ENCODE results near the gene ADAM10. TPM values are rescaled to one million over a fixed set of nuclear protein-coding genes. Genes with fewer than 3 reads are reported as not detected.

Gene ADAM10, protein sequence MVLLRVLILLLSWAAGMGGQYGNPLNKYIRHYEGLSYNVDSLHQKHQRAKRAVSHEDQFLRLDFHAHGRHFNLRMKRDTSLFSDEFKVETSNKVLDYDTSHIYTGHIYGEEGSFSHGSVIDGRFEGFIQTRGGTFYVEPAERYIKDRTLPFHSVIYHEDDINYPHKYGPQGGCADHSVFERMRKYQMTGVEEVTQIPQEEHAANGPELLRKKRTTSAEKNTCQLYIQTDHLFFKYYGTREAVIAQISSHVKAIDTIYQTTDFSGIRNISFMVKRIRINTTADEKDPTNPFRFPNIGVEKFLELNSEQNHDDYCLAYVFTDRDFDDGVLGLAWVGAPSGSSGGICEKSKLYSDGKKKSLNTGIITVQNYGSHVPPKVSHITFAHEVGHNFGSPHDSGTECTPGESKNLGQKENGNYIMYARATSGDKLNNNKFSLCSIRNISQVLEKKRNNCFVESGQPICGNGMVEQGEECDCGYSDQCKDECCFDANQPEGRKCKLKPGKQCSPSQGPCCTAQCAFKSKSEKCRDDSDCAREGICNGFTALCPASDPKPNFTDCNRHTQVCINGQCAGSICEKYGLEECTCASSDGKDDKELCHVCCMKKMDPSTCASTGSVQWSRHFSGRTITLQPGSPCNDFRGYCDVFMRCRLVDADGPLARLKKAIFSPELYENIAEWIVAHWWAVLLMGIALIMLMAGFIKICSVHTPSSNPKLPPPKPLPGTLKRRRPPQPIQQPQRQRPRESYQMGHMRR
- total RNA-seq: 129 and 163 TPM in 2 replicates
- polyA plus RNA-seq: 110 and 141 TPM in 2 replicates

DNA sequence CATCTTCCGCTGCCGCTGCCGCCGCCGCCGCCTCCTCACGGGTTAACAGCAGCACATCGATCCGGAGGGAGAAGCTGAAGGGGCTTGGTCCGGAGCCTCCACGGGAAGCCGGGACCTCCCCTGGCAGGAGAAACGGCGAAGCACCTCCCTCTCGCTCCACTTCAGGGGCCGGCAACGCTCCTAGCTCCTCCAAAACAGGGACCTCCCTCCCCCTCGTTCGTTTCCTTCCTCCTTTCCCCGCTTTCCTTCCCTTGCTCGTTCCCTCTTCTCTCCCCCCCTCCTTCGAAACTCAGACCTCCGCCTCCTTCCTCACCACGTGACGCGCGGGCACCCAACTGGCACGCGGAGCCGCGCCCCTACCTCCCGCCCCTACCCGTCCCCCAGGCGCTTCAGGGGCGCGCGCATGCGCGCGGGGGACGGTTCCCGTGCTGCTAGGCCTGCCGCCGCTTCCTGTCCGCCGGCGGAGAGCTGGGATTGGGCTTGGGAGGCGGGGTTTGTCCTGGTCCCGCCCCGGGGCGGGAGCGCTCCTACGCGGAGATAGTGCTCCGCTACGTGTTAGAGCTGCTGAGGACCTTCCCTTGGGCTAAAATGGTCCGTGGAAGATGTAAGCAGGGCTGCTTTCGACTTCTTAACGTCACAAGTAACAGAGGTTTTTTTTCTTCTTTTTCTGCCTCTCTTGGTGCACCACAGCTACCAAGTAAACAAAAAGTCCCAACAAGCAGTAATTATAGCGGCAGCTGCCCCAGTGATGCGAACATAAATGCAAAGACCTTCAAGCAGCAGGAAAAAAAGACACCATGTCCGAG lies at the start of gene ADAM10:
TSS of gene ADAM10 (minus strand) at position 176 of the 806 bp plus-strand sequence. CDS start at position 3, 173 bp downstream.
- Histone ChIP-seq H3K36me3 (no peaks in the 10 kb centered on the region), H3K4me3 (peak within 1 kb of the TSS; percentile 99), H3K9me3 (ENCODE audit: low read depth) (no peaks in the 10 kb centered on the region), H3K4me1 (ENCODE audit: low read depth) (peaks cover 21% of the 10 kb centered on the region), H3K27me3 (no peaks in the 10 kb centered on the region), H3K27ac (peak within 1 kb of the TSS; percentile 99)
- TF ChIP-seq, protein P1, sequence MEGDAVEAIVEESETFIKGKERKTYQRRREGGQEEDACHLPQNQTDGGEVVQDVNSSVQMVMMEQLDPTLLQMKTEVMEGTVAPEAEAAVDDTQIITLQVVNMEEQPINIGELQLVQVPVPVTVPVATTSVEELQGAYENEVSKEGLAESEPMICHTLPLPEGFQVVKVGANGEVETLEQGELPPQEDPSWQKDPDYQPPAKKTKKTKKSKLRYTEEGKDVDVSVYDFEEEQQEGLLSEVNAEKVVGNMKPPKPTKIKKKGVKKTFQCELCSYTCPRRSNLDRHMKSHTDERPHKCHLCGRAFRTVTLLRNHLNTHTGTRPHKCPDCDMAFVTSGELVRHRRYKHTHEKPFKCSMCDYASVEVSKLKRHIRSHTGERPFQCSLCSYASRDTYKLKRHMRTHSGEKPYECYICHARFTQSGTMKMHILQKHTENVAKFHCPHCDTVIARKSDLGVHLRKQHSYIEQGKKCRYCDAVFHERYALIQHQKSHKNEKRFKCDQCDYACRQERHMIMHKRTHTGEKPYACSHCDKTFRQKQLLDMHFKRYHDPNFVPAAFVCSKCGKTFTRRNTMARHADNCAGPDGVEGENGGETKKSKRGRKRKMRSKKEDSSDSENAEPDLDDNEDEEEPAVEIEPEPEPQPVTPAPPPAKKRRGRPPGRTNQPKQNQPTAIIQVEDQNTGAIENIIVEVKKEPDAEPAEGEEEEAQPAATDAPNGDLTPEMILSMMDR (IDR thresholded peaks at IDR 0.05; ENCODE audit: low read depth, low read length): no peak
- peak; percentile 100 for DNase-seq (ENCODE audit: low read depth in 1 of 2, low spot score in 1 of 2)

DNA sequence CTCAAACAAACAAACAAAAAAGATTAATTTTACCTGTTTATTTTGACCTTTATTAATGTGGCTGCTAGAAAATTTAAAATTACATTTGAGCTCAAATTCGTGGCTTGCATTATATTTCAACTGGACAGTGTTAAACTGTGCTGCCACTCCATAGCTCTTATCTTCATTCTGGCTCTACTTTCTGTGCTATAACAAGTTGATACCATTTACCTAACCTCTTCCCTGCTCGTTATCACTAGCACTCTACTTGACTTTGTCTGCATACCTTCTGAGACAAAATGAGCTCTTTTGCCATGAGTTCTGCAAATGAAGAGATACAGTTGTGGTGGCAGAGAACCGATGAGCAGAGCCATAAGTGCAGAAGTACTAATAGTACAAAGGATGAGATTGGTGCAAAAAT lies 48.0 kb upstream of the ADAM10 start:
- Histone ChIP-seq H3K27ac (no peak overlapping the region), H3K27me3 (no peaks in the 10 kb centered on the region), H3K4me3 (no peak overlapping the region), H3K9me3 (ENCODE audit: low read depth) (no peaks in the 10 kb centered on the region), H3K4me1 (ENCODE audit: low read depth) (peaks cover 6% of the 10 kb centered on the region), H3K36me3 (no peaks in the 10 kb centered on the region)
- TF ChIP-seq, protein P1 (IDR thresholded peaks at IDR 0.05; ENCODE audit: low read depth, low read length): no peak
- peak in 1 of 2 donors; percentile 16 for DNase-seq (ENCODE audit: low read depth in 1 of 2, low spot score in 1 of 2)

DNA sequence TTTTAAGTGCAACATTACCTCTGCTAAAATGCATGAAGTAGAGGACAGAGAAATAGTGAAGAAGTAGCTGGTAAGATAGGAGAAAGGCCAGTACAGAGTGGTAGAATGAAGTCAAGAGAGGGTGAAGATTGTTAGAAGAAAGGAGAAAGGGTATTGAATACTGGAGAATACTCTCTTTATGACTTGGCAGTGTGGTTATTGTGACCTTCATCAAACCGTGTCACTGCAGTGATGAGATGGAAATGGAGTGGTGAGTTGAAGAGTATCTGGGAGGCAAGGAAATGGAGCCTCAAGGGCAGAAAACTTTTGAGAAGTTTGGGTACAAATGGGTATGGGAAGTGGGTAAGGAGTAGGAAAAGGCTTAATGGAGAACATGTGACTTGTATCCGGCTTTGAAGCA lies 46.3 kb upstream of the ADAM10 start:
- H3K36me3 ChIP-seq: no peaks in the 10 kb centered on the region
- no peaks in the 10 kb centered on the region for H3K9me3 ChIP-seq (ENCODE audit: low read depth)
- H3K27me3 ChIP-seq: no peaks in the 10 kb centered on the region
- H3K4me3 ChIP-seq: no peak overlapping the region
- no peak for DNase-seq (ENCODE audit: low read depth in 1 of 2, low spot score in 1 of 2)
- peak overlapping the region; percentile 21 for H3K27ac ChIP-seq
- TF ChIP-seq, protein P1 (IDR thresholded peaks at IDR 0.05; ENCODE audit: low read depth, low read length): no peak
- peaks cover 6% of the 10 kb centered on the region for H3K4me1 ChIP-seq (ENCODE audit: low read depth)

DNA sequence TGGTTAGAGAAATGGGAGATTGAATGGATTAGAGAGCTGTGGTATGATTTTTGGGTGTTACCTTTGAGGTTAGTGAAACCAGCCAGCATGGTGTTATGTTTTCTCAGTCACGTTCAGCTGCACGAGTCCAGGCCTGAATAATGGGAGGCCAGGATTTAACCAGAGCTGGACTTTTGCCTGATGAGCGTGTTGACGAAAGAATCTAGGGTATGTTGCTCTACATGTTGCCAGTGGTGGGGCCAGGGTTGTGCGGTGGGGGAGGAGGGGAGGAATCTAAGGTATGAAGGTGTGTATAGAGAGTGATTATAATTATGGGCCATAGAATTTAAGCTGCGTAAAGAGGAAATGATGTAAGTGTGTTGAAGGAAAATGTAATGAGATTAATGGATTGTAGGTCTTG lies 44.4 kb upstream of the ADAM10 start:
- TF ChIP-seq, protein P1 (IDR thresholded peaks at IDR 0.05; ENCODE audit: low read depth, low read length): no peak
- peaks cover 6% of the 10 kb centered on the region for H3K4me1 ChIP-seq (ENCODE audit: low read depth)
- no peak overlapping the region for H3K27ac ChIP-seq
- peak in 1 of 2 donors; percentile 31 for DNase-seq (ENCODE audit: low read depth in 1 of 2, low spot score in 1 of 2)
- H3K4me3 ChIP-seq: no peak overlapping the region
- H3K9me3 ChIP-seq (ENCODE audit: low read depth): no peaks in the 10 kb centered on the region
- no peaks in the 10 kb centered on the region for H3K27me3 ChIP-seq
- H3K36me3 ChIP-seq: no peaks in the 10 kb centered on the region

DNA sequence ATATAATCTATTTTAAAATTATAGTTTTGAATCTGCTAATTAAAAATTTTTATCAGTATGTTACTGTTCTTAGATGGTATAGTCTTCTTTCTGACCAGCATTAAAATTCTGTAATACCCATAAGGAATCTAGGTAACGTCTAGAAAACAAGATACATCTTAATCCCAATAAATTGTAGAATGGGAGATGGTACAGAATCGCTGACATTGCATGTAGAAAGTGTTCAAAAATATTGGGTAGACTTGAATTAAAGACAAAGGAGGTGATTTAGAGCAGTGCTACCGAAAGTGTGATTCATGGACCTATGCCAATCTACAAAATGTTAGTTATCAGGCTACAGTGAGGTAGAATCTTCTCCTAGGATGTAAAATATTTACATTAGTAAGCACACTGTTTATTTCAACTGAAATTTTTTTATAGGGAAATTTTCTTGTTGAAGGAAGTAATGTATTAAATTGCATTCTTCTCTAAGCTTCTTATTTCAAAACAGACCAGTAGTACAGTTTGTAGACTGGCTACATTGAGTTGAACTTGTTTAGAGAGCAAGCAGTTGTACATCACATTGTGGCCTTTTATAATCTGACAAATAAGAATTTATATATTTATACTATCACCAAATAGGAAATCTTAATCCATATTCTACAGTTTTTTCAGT lies 38.7 kb upstream of the ADAM10 start:
- no peaks in the 10 kb centered on the region for H3K27me3 ChIP-seq
- no peak overlapping the region for H3K27ac ChIP-seq
- TF ChIP-seq, protein P1 (IDR thresholded peaks at IDR 0.05; ENCODE audit: low read depth, low read length): no peak
- DNase-seq (ENCODE audit: low read depth in 1 of 2, low spot score in 1 of 2): no peak
- no peaks in the 10 kb centered on the region for H3K9me3 ChIP-seq (ENCODE audit: low read depth)
- H3K36me3 ChIP-seq: peaks cover 6% of the 10 kb centered on the region
- H3K4me1 ChIP-seq (ENCODE audit: low read depth): no peaks in the 10 kb centered on the region
- H3K4me3 ChIP-seq: no peak overlapping the region

Measured in cardiac muscle cell (in vitro differentiated cells and primary cell).